Stomach (tissue), 4 donors: Measurements from ENCODE around the gene LRRC51.

Experiments used
- CTCF ChIP-seq, 7 experiments: fragments of 450-650 bp in 4 of 7; fragments of 200-600 bp in 3 of 7; sonication (generic) in 3 of 7; IDR thresholded peaks; one replicate each; pipeline ENCODE4 v1.5.1; 2016 to 2019; ENCODE audit warnings: antibody characterized with exemption in 7 of 7, control low read depth in 2 of 7, mild to moderate bottlenecking in 1 of 7
- EP300 ChIP-seq: sonication (generic); formaldehyde crosslinking; IDR thresholded peaks from one replicate; pipeline ENCODE4 v1.6.1; 2017; ENCODE audit warnings: antibody characterized with exemption
- POLR2A ChIP-seq, 4 donors: fragments of 450-650 bp; IDR thresholded peaks; one replicate each; pipeline ENCODE4 v1.6.1; 2016; ENCODE audit warnings: antibody characterized with exemption in 4 of 4, control low read depth in 2 of 4, mild to moderate bottlenecking in 1 of 4, moderate library complexity in 1 of 4
- POLR2AphosphoS5 ChIP-seq, 3 donors: sonication (generic); formaldehyde crosslinking; IDR thresholded peaks; one replicate each; pipeline ENCODE4 v1.6.1; 2016; ENCODE audit warnings: antibody characterized with exemption in 3 of 3

GRCh38 chr11:72075756-72076155 lies 4.9 kb upstream of the LRRC51 start:
- TF ChIP-seq CTCF (IDR thresholded peaks at IDR 0.05) (no peak), POLR2AphosphoS5 (IDR thresholded peaks at IDR 0.05) (no peak), POLR2A (IDR thresholded peaks at IDR 0.05) (no peak), EP300 (no peak)
